RWPE2 (cell line): Measurements from ENCODE around the gene CCDC91.
"Not testable (repeated sequence)": the region's sequence is repeated elsewhere in the genome, so short reads cannot be mapped to it uniquely, and the experiment has no call there.

Experiments used
- ATAC-seq: fragments of 200-7000 bp; cut with Tn5 transposase; 3 replicates; pipeline ENCODE4 v1.9.1; 2021; ENCODE audit warnings: low read depth
- DNase-seq: peaks from one replicate; pipeline ENCODE4 v3.0.0-alpha.2; 2020; ENCODE audit warnings: low spot score
- H3K27ac ChIP-seq: fragments of 450-650 bp; 2 replicates; pipeline ENCODE4 v1.5.1; 2017; ENCODE audit warnings: mild to moderate bottlenecking; ENCODE audit not compliant: poor library complexity, severe bottlenecking
- H3K27me3 ChIP-seq: fragments of 250-450 bp; sonication (Bioruptor Pico); 2 replicates; pipeline ENCODE4 v1.5.1; 2021; ENCODE audit warnings: mild to moderate bottlenecking, moderate library complexity; ENCODE audit not compliant: insufficient read depth, poor library complexity, severe bottlenecking
- H3K36me3 ChIP-seq: fragments of 250-450 bp; sonication (Bioruptor Pico); 2 replicates; pipeline ENCODE4 v1.5.1; 2020; ENCODE audit warnings: low read depth, mild to moderate bottlenecking, moderate library complexity
- H3K4me1 ChIP-seq: fragments of 250-450 bp; sonication (Bioruptor Pico); 2 replicates; pipeline ENCODE4 v1.5.1; 2021; ENCODE audit warnings: mild to moderate bottlenecking, moderate library complexity; ENCODE audit not compliant: insufficient read depth, poor library complexity, severe bottlenecking
- H3K4me3 ChIP-seq: fragments of 250-450 bp; sonication (Bioruptor Pico); 2 replicates; pipeline ENCODE4 v1.5.1; 2021; ENCODE audit warnings: mild to moderate bottlenecking, moderate library complexity; ENCODE audit not compliant: severe bottlenecking
- H3K9me3 ChIP-seq: fragments of 250-450 bp; sonication (Bioruptor Pico); 2 replicates; pipeline ENCODE4 v1.5.1; 2021; ENCODE audit warnings: mild to moderate bottlenecking, moderate library complexity; ENCODE audit not compliant: severe bottlenecking
- TF ChIP-seq, protein P1 (sequence below): fragments of 450-650 bp; IDR thresholded peaks from one replicate; pipeline ENCODE4 v1.5.1; 2017; ENCODE audit warnings: mild to moderate bottlenecking, moderate library complexity; ENCODE audit not compliant: poor library complexity, severe bottlenecking

Gene CCDC91

GRCh38 chr12:28191051-28192048, 1.1 kb downstream of the CCDC91 start:
- no peaks in the 10 kb centered on the region for H3K9me3 ChIP-seq
- TF ChIP-seq, protein P1, sequence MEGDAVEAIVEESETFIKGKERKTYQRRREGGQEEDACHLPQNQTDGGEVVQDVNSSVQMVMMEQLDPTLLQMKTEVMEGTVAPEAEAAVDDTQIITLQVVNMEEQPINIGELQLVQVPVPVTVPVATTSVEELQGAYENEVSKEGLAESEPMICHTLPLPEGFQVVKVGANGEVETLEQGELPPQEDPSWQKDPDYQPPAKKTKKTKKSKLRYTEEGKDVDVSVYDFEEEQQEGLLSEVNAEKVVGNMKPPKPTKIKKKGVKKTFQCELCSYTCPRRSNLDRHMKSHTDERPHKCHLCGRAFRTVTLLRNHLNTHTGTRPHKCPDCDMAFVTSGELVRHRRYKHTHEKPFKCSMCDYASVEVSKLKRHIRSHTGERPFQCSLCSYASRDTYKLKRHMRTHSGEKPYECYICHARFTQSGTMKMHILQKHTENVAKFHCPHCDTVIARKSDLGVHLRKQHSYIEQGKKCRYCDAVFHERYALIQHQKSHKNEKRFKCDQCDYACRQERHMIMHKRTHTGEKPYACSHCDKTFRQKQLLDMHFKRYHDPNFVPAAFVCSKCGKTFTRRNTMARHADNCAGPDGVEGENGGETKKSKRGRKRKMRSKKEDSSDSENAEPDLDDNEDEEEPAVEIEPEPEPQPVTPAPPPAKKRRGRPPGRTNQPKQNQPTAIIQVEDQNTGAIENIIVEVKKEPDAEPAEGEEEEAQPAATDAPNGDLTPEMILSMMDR, result no peak
- H3K4me3 ChIP-seq, result peak overlapping the region; percentile 56
- H3K27me3 ChIP-seq, result no peaks in the 10 kb centered on the region
- H3K27ac ChIP-seq, result peak overlapping the region; percentile 80
- H3K4me1 ChIP-seq, result no peaks in the 10 kb centered on the region
- ATAC-seq (peak; percentile 26), DNase-seq (no peak)
- H3K36me3 ChIP-seq, result no peaks in the 10 kb centered on the region

GRCh38 chr12:28192125-28192524, 1.9 kb downstream of the CCDC91 start:
- Histone ChIP-seq H3K27ac (no peak overlapping the region), H3K27me3 (no peaks in the 10 kb centered on the region), H3K4me3 (no peak overlapping the region)

GRCh38 chr12:28194621-28195020, 4.4 kb downstream of the CCDC91 start:
- H3K4me3 ChIP-seq, ATAC-seq: not testable (repeated sequence)

More at GRCh38 chr12:28192125-28192524, 1.9 kb downstream of the CCDC91 start:
- Histone ChIP-seq H3K36me3 (no peaks in the 10 kb centered on the region), H3K9me3 (no peaks in the 10 kb centered on the region), H3K4me1 (no peaks in the 10 kb centered on the region)
- TF ChIP-seq, protein P1, result no peak
- ATAC-seq (no peak), DNase-seq (no peak)

GRCh38 chr12:28201136-28201535, 10.9 kb downstream of the CCDC91 start:
- not testable (repeated sequence) for H3K27me3 ChIP-seq, H3K27ac ChIP-seq, H3K4me3 ChIP-seq, H3K4me1 ChIP-seq, H3K36me3 ChIP-seq, ATAC-seq, DNase-seq, H3K9me3 ChIP-seq

More at GRCh38 chr12:28194621-28195020, 4.4 kb downstream of the CCDC91 start:
- not testable (repeated sequence) for DNase-seq, H3K27me3 ChIP-seq, H3K9me3 ChIP-seq, H3K36me3 ChIP-seq, H3K4me1 ChIP-seq, H3K27ac ChIP-seq

GRCh38 chr12:28202374-28203130, 12.3 kb downstream of the CCDC91 start:
- TF ChIP-seq, protein P1, result no peak

More at GRCh38 chr12:28202374-28203130, 12.3 kb downstream of the CCDC91 start:
- no peak for ATAC-seq
- Histone ChIP-seq H3K27ac (no peak overlapping the region), H3K4me3 (no peak overlapping the region), H3K4me1 (no peaks in the 10 kb centered on the region), H3K36me3 (no peaks in the 10 kb centered on the region), H3K9me3 (no peaks in the 10 kb centered on the region), H3K27me3 (no peaks in the 10 kb centered on the region)
- DNase-seq, result no peak
